ENCODE results near the gene SOWAHD.

DNA sequence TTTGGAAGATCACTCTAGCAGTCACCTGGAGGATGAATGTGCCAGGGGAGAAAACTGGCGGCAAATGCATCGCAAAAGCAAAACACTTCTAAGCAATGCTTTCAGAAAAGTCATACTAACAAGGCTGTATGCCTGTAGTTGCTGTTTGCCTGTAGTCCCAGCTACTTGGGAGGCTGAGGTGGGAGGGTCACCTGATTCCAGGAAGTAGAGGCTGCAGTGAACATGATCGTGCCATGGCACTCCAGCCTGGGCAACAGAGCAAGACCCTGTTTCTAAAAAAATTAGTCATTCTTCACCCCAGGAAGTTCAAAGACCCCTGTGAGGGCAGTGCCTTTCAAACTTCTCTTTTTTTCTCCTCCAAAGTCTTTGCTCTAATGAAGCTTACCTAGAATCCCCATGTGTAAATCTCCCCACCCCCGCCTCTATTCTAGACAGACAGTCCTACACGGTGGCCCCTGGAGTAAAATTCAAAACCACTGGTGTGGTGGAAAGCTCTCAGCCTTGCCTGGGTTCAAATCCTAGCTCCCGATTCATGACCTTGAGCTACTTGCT is 5.5 kb downstream of the SOWAHD start:
- TF ChIP-seq POLR2A (IDR thresholded peaks at IDR 0.05) (no peak), POLR2AphosphoS5 (IDR thresholded peaks at IDR 0.05) (no peak)
